ENCODE results near the gene ZDHHC7.

DNA sequence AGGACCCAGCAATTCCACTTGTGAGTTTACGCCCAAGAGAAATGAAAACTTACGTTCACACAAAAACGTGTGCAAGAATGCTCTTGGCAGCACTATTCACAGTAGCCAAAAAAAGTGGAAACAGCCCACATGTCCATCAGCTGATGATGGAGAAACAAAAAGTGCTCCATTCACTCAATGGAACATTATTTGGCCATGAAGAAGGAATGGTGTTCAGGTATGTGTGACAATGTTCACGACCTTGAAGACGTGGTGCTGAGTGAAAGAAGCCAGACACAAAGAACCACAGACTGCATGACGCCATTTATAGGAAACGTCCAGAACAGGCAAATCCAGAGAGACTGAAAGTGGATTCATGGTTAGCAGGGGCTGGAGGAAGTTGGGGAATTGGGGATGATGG is 84.9 kb downstream of the ZDHHC7 start:
- TF ChIP-seq POLR2AphosphoS5 (IDR thresholded peaks at IDR 0.05), result no peak
- no peak for TF ChIP-seq POLR2A (IDR thresholded peaks at IDR 0.05)
